ENCODE measurements around the gene KCNJ9.

GRCh38 chr1:160050619-160051018, 30.7 kb upstream of the KCNJ9 start:
- TF ChIP-seq REST (IDR thresholded peaks at IDR 0.05) (no peak), CTCF (IDR thresholded peaks at IDR 0.05; ENCODE audit: low read depth, low read length, missing input control) (no peak), TAF1 (conservative IDR thresholded peaks at IDR 0.05) (no peak), NR2F2 (IDR thresholded peaks at IDR 0.05) (no peak), RXRA (IDR thresholded peaks at IDR 0.05) (no peak), ZBTB33 (IDR thresholded peaks at IDR 0.05) (no peak), ATF3 (IDR thresholded peaks at IDR 0.05) (no peak), SP1 (IDR thresholded peaks at IDR 0.05) (no peak), GABPA (IDR thresholded peaks at IDR 0.05 in 1 of 2, conservative IDR thresholded peaks at IDR 0.05 in 1 of 2) (no peak), RAD21 (IDR thresholded peaks at IDR 0.05) (no peak), JUND (IDR thresholded peaks at IDR 0.05) (no peak), YY1 (IDR thresholded peaks at IDR 0.05) (no peak)

Measured in liver (tissue), 3 donors.